ENCODE measurements around the gene TMCC3. TPM values are rescaled to one million over a fixed set of nuclear protein-coding genes. Genes with fewer than 3 reads are reported as not detected.
"Not testable (repeated sequence)": the region's sequence is repeated elsewhere in the genome, so short reads cannot be mapped to it uniquely, and the experiment has no call there.

TMCC3 gene
- total and polyA plus RNA-seq, 2 experiments from 2014 or later: 0.11 to 0.46 TPM

DNA sequence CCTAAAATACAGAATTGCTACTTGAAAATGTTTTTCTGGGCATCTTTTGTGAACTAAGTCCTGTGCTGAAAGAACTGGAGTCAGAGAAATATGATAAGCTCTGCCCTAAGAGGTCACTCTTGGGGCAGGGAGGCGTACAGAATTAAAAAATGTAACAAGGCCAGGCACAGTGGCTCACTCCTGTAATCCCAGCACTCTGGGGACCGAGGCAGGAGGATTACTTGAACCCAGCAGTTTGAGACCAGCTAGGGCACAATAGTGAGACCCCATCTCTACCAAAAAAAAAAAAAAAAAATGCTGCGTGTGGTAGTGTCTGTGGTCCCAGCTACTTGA is 46.0 kb downstream of the TMCC3 start:
- Histone ChIP-seq H3K27me3 (replicated peaks; ENCODE audit: insufficient read depth) (no peaks in the 10 kb centered on the region), H3K36me3 (ENCODE audit: low read depth) (no peaks in the 10 kb centered on the region), H3K79me2 (ENCODE audit: insufficient read depth) (no peaks in the 10 kb centered on the region), H3K9ac (no peak overlapping the region), H3K4me1 (ENCODE audit: insufficient read depth) (no peaks in the 10 kb centered on the region), H3K4me2 (ENCODE audit: unreplicated experiment) (no peak overlapping the region), H3K27ac (no peak overlapping the region), H3F3A (ENCODE audit: insufficient read depth) (no peaks in the 10 kb centered on the region), H3K9me2 (ENCODE audit: insufficient read depth) (no peaks in the 10 kb centered on the region), H3K9me3 (ENCODE audit: low read depth) (no peaks in the 10 kb centered on the region), H2AFZ (no peak overlapping the region), H4K20me1 (ENCODE audit: insufficient read depth) (no peaks in the 10 kb centered on the region), H3K4me3 (no peak overlapping the region)
- TF ChIP-seq EZH2 (IDR thresholded peaks at IDR 0.05; ENCODE audit: insufficient read depth, poor library complexity, severe bottlenecking) (no peak), EZH2phosphoT487 (IDR thresholded peaks at IDR 0.05; ENCODE audit: insufficient read depth, low read depth) (no peak)
- no peak for DNase-seq
- in situ Hi-C loops (cut with MboI): no loop called here
- 59 to 95% methylated on average over 3 of the region's 3 CpGs for WGBS, 2 experiments (ENCODE audit: low coverage in 1 of 2, low lambda C conversion rate in 2 of 2, missing lambda C conversion rate in 2 of 2)

DNA sequence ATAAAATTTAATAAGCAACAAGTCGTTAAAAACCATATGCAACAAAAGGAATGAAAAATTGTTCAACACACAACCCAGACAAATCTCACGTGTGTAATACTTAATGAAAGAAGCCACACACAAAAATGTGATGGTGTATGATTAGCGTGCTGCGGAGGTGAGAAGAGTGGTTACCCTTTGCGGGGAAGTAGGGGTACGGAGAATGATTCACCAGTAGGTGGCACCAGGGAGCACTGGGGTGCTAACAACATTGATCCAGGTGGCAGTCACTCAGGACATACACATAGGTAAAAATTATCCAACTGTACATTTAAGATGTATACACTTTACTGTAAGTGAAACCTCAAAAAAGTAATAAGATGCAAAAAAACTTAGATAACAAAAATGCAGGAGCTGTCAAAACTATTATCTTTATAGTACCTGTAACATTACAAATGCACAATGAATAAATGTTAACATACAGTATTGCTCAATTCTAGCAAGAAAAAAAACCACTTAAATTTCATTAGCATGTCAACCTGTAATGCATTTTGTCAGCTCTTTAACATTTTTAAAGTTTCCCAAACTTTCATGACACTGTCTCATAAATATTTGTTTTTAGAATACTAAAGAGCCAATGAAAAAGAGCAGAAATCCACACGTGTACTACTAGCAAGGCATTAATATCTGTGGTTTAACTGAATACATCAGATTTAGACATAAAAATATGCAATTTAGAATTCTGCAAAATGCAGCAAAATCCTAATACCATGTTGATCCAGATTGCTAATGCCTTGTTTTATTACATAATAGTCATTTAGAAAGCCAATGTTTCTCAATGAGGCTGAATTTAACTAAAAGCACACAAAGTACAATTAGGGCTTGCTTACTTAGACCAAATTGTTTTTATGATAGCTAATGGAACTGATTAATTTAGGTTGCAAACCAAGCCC is 46.7 kb downstream of the TMCC3 start:
- no peaks in the 10 kb centered on the region for H3K36me3 ChIP-seq (ENCODE audit: low read depth)
- TF ChIP-seq EZH2phosphoT487 (IDR thresholded peaks at IDR 0.05; ENCODE audit: insufficient read depth, low read depth): no peak
- H3K27ac ChIP-seq: no peak overlapping the region
- no peak overlapping the region for H3K9ac ChIP-seq
- in situ Hi-C loops (cut with MboI): no loop called here
- no peak overlapping the region for H3K4me3 ChIP-seq
- 45 to 46% methylated on average over 7 of the region's 7 CpGs for WGBS, 2 experiments (ENCODE audit: low coverage in 1 of 2, low lambda C conversion rate in 2 of 2, missing lambda C conversion rate in 2 of 2)
- DNase-seq: peak; percentile 32
- no peak overlapping the region for H3K4me2 ChIP-seq (ENCODE audit: unreplicated experiment)
- no peaks in the 10 kb centered on the region for H3K9me2 ChIP-seq (ENCODE audit: insufficient read depth)
- no peaks in the 10 kb centered on the region for H3K27me3 ChIP-seq (replicated peaks; ENCODE audit: insufficient read depth)
- H4K20me1 ChIP-seq (ENCODE audit: insufficient read depth): no peaks in the 10 kb centered on the region
- H3K79me2 ChIP-seq (ENCODE audit: insufficient read depth): no peaks in the 10 kb centered on the region
- H3F3A ChIP-seq (ENCODE audit: insufficient read depth): no peaks in the 10 kb centered on the region
- H2AFZ ChIP-seq: no peak overlapping the region
- no peaks in the 10 kb centered on the region for H3K9me3 ChIP-seq (ENCODE audit: low read depth)
- no peaks in the 10 kb centered on the region for H3K4me1 ChIP-seq (ENCODE audit: insufficient read depth)

GRCh38 chr12:94602024-94602423 is 48.3 kb downstream of the TMCC3 start:
- H3K4me3 ChIP-seq: no peak overlapping the region
- H2AFZ ChIP-seq: no peak overlapping the region
- no peaks in the 10 kb centered on the region for H3K36me3 ChIP-seq (ENCODE audit: low read depth)
- H3K27ac ChIP-seq: no peak overlapping the region
- H4K20me1 ChIP-seq (ENCODE audit: insufficient read depth): no peaks in the 10 kb centered on the region
- H3K9me2 ChIP-seq (ENCODE audit: insufficient read depth): no peaks in the 10 kb centered on the region
- H3K9me3 ChIP-seq (ENCODE audit: low read depth): no peaks in the 10 kb centered on the region
- in situ Hi-C loops (cut with MboI): no loop called here
- TF ChIP-seq EZH2phosphoT487 (IDR thresholded peaks at IDR 0.05; ENCODE audit: insufficient read depth, low read depth): no peak
- TF ChIP-seq EZH2 (IDR thresholded peaks at IDR 0.05; ENCODE audit: insufficient read depth, poor library complexity, severe bottlenecking): no peak
- H3K4me1 ChIP-seq (ENCODE audit: insufficient read depth): no peaks in the 10 kb centered on the region
- 93 to 95% methylated on average over 4 of the region's 4 CpGs for WGBS, 2 experiments (ENCODE audit: low coverage in 1 of 2, low lambda C conversion rate in 2 of 2, missing lambda C conversion rate in 2 of 2)
- H3F3A ChIP-seq (ENCODE audit: insufficient read depth): no peaks in the 10 kb centered on the region
- H3K27me3 ChIP-seq (replicated peaks; ENCODE audit: insufficient read depth): no peaks in the 10 kb centered on the region
- DNase-seq: no peak
- no peak overlapping the region for H3K9ac ChIP-seq
- H3K4me2 ChIP-seq (ENCODE audit: unreplicated experiment): no peak overlapping the region
- no peaks in the 10 kb centered on the region for H3K79me2 ChIP-seq (ENCODE audit: insufficient read depth)

DNA sequence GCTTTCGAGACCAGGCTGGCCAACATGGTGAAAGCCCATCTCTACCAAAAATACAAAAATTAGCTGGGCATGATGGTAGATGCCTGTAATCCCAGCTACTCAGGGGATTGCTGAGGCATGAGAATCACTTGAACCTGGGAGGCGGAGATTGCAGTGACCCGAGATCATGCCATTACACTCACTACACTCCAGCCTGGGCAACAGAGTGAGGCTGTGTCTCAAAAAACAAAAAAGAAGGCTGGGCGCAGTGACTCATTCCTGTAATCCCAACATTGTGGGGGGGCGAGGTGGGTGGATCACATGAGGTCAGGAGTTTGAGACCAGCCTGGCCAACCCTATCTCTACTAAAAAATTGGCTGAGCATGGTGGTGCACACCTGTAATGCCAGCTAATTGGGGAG is 49.0 kb downstream of the TMCC3 start:
- H3K79me2 ChIP-seq (ENCODE audit: insufficient read depth); H3K9ac ChIP-seq; H3K9me3 ChIP-seq (ENCODE audit: low read depth); H3K27ac ChIP-seq; H3K4me2 ChIP-seq (ENCODE audit: unreplicated experiment); in situ Hi-C loops (cut with MboI); H3F3A ChIP-seq (ENCODE audit: insufficient read depth); DNase-seq; H3K27me3 ChIP-seq (replicated peaks; ENCODE audit: insufficient read depth); H3K4me3 ChIP-seq; H3K9me2 ChIP-seq (ENCODE audit: insufficient read depth); H4K20me1 ChIP-seq (ENCODE audit: insufficient read depth); H2AFZ ChIP-seq; H3K4me1 ChIP-seq (ENCODE audit: insufficient read depth); H3K36me3 ChIP-seq (ENCODE audit: low read depth): not testable (repeated sequence)
- 82 to 85% methylated on average over 5 of the region's 5 CpGs for WGBS, 2 experiments (ENCODE audit: low coverage in 1 of 2, low lambda C conversion rate in 2 of 2, missing lambda C conversion rate in 2 of 2)

- no peaks in the 10 kb centered on the region for H3K79me2 ChIP-seq (ENCODE audit: insufficient read depth)
- TF ChIP-seq EZH2phosphoT487 (IDR thresholded peaks at IDR 0.05; ENCODE audit: insufficient read depth, low read depth) (no peak), EZH2 (IDR thresholded peaks at IDR 0.05; ENCODE audit: insufficient read depth, poor library complexity, severe bottlenecking) (no peak)
- in situ Hi-C loops (cut with MboI): no loop called here
- H3K9me2 ChIP-seq (ENCODE audit: insufficient read depth): no peaks in the 10 kb centered on the region
- H3K4me1 ChIP-seq (ENCODE audit: insufficient read depth): no peaks in the 10 kb centered on the region
- no peaks in the 10 kb centered on the region for H4K20me1 ChIP-seq (ENCODE audit: insufficient read depth)
- no peak for DNase-seq
- no peaks in the 10 kb centered on the region for H3F3A ChIP-seq (ENCODE audit: insufficient read depth)
- H3K9ac ChIP-seq: no peak overlapping the region
- no peak overlapping the region for H2AFZ ChIP-seq
- H3K9me3 ChIP-seq (ENCODE audit: low read depth): no peaks in the 10 kb centered on the region
- no peaks in the 10 kb centered on the region for H3K36me3 ChIP-seq (ENCODE audit: low read depth)
- 71 to 82% methylated on average over 4 of the region's 4 CpGs for WGBS, 2 experiments (ENCODE audit: low coverage in 1 of 2, low lambda C conversion rate in 2 of 2, missing lambda C conversion rate in 2 of 2)
- no peak overlapping the region for H3K27ac ChIP-seq
- no peaks in the 10 kb centered on the region for H3K27me3 ChIP-seq (replicated peaks; ENCODE audit: insufficient read depth)
- no peak overlapping the region for H3K4me2 ChIP-seq (ENCODE audit: unreplicated experiment)
- no peak overlapping the region for H3K4me3 ChIP-seq
These were observed 51.2 kb downstream of the TMCC3 start for GRCh38 chr12:94599189-94599588.
